ENCODE results near the gene PAPOLA. TPM values are rescaled to one million over a fixed set of nuclear protein-coding genes. Genes with fewer than 3 reads are reported as not detected.

PAPOLA gene
- total and polyA plus RNA-seq, 2 experiments from 2014 or later, result 97.7 to 151 TPM

GRCh38 chr14:96559571-96559970 lies 57.4 kb downstream of the PAPOLA start:
- no peak overlapping the region for H3K4me3 ChIP-seq
- no peak overlapping the region for H3K4me2 ChIP-seq
- H2AFZ ChIP-seq, result no peak overlapping the region
- TF ChIP-seq EZH2 (IDR thresholded peaks at IDR 0.05; ENCODE audit: borderline replicate concordance) (no peak), EZH2phosphoT487 (IDR thresholded peaks at IDR 0.05; ENCODE audit: low read depth, severe bottlenecking, unreplicated experiment) (no peak), CTCF (IDR thresholded peaks at IDR 0.05; ENCODE audit: poor library complexity) (no peak)
- no peaks in the 10 kb centered on the region for H3K27me3 ChIP-seq
- H3K9me2 ChIP-seq (replicated peaks; ENCODE audit: insufficient read depth), result no peaks in the 10 kb centered on the region
- no peak overlapping the region for H3K27ac ChIP-seq
- no peaks in the 10 kb centered on the region for H3K4me1 ChIP-seq (ENCODE audit: insufficient read depth)
- no peaks in the 10 kb centered on the region for H4K20me1 ChIP-seq (ENCODE audit: insufficient read depth, poor library complexity, severe bottlenecking)
- no peak for DNase-seq (ENCODE audit: low spot score)
- H3K9me3 ChIP-seq (ENCODE audit: low read depth), result no peaks in the 10 kb centered on the region
- H3K79me2 ChIP-seq, result no peaks in the 10 kb centered on the region
- H3K36me3 ChIP-seq (replicated peaks; ENCODE audit: insufficient read depth, low read depth), result no peaks in the 10 kb centered on the region
- WGBS (ENCODE audit: low lambda C conversion rate, missing lambda C conversion rate), result 97% methylated on average over 1 of the region's 1 CpG

- H3K27me3 ChIP-seq, result no peaks in the 10 kb centered on the region
- WGBS (ENCODE audit: low lambda C conversion rate, missing lambda C conversion rate), result 82% methylated on average over 1 of the region's 1 CpG
- no peak for DNase-seq (ENCODE audit: low spot score)
- no peaks in the 10 kb centered on the region for H3K79me2 ChIP-seq
- TF ChIP-seq CTCF (IDR thresholded peaks at IDR 0.05; ENCODE audit: poor library complexity) (peak; percentile 9), EZH2 (IDR thresholded peaks at IDR 0.05; ENCODE audit: borderline replicate concordance) (no peak)
- H3K4me3 ChIP-seq, result no peak overlapping the region
- no peak overlapping the region for H3K27ac ChIP-seq
- no peaks in the 10 kb centered on the region for H3K9me2 ChIP-seq (replicated peaks; ENCODE audit: insufficient read depth)
- no peaks in the 10 kb centered on the region for H3K36me3 ChIP-seq (replicated peaks; ENCODE audit: insufficient read depth, low read depth)
- no peak overlapping the region for H3K4me2 ChIP-seq
- H3K9me3 ChIP-seq (ENCODE audit: low read depth), result no peaks in the 10 kb centered on the region
- no peak overlapping the region for H2AFZ ChIP-seq
- no peaks in the 10 kb centered on the region for H4K20me1 ChIP-seq (ENCODE audit: insufficient read depth, poor library complexity, severe bottlenecking)
- no peaks in the 10 kb centered on the region for H3K4me1 ChIP-seq (ENCODE audit: insufficient read depth)
Observed at GRCh38 chr14:96564389-96564788, 62.2 kb downstream of the PAPOLA start.

GRCh38 chr14:96565811-96566210 lies 63.6 kb downstream of the PAPOLA start:
- 87% methylated on average over 2 of the region's 2 CpGs for WGBS (ENCODE audit: low lambda C conversion rate, missing lambda C conversion rate)
- Histone ChIP-seq H3K9me3 (ENCODE audit: low read depth) (no peaks in the 10 kb centered on the region), H3K4me2 (no peak overlapping the region), H4K20me1 (ENCODE audit: insufficient read depth, poor library complexity, severe bottlenecking) (no peaks in the 10 kb centered on the region), H3K36me3 (replicated peaks; ENCODE audit: insufficient read depth, low read depth) (no peaks in the 10 kb centered on the region), H3K27me3 (no peaks in the 10 kb centered on the region), H2AFZ (no peak overlapping the region), H3K79me2 (no peaks in the 10 kb centered on the region), H3K9me2 (replicated peaks; ENCODE audit: insufficient read depth) (no peaks in the 10 kb centered on the region), H3K4me3 (no peak overlapping the region), H3K27ac (no peak overlapping the region), H3K4me1 (ENCODE audit: insufficient read depth) (no peaks in the 10 kb centered on the region)
- no peak for DNase-seq (ENCODE audit: low spot score)
- no peak for TF ChIP-seq EZH2 (IDR thresholded peaks at IDR 0.05; ENCODE audit: borderline replicate concordance)
- no peak for TF ChIP-seq CTCF (IDR thresholded peaks at IDR 0.05; ENCODE audit: poor library complexity)
- TF ChIP-seq EZH2phosphoT487 (IDR thresholded peaks at IDR 0.05; ENCODE audit: low read depth, severe bottlenecking, unreplicated experiment), result no peak
